Neural cell (in vitro differentiated cells): Measurements from ENCODE around the gene SLC6A3. TPM values are rescaled to one million over a fixed set of nuclear protein-coding genes. Genes with fewer than 3 reads are reported as not detected.

Experiments used
- H2AFZ ChIP-seq: fragments of 200-600, 300-800 bp; sonication (generic), shearing (Covaris generic); 2 replicates; pipeline ENCODE4 v1.6.0; 2014; ENCODE audit warnings: low read depth, mild to moderate bottlenecking, antibody characterized with exemption, low read length, moderate library complexity
- H3F3A ChIP-seq: fragments of 200-600 bp; shearing (Covaris generic); 2 replicates; pipeline ENCODE4 v1.6.1; 2016; ENCODE audit warnings: mild to moderate bottlenecking, moderate library complexity, mixed read lengths, antibody characterized with exemption, low read length; ENCODE audit not compliant: insufficient read depth, poor library complexity, severe bottlenecking
- H3K27ac ChIP-seq: fragments of 200-600, 300-800 bp; sonication (generic), shearing (Covaris generic); 2 replicates; pipeline ENCODE4 v1.5.1; 2014; ENCODE audit warnings: mild to moderate bottlenecking, low read length, moderate library complexity
- H3K27me3 ChIP-seq: fragments of 300-800, 200-600 bp; sonication (generic), shearing (Covaris generic); 2 replicates; pipeline ENCODE4 v1.6.0; 2014; ENCODE audit warnings: mild to moderate bottlenecking, low read depth, low read length, moderate library complexity; ENCODE audit not compliant: insufficient read depth
- H3K36me3 ChIP-seq: fragments of 300-800, 200-600 bp; sonication (generic), shearing (Covaris generic); 2 replicates; pipeline ENCODE4 v1.5.1; 2014; ENCODE audit warnings: mild to moderate bottlenecking, antibody characterized with exemption, low read length, moderate library complexity; ENCODE audit not compliant: insufficient read depth
- H3K4me2 ChIP-seq: fragments of 300-800, 200-600 bp; sonication (generic), shearing (Covaris generic); 2 replicates; pipeline ENCODE4 v1.6.0; 2014; ENCODE audit warnings: mild to moderate bottlenecking, low read length
- H3K4me3 ChIP-seq: fragments of 300-800, 200-600 bp; sonication (generic), shearing (Covaris generic); 2 replicates; pipeline ENCODE4 v1.5.1; 2014; ENCODE audit warnings: mild to moderate bottlenecking, low read length, moderate library complexity
- H3K79me2 ChIP-seq: fragments of 200-600 bp; shearing (Covaris generic); replicated peaks from 2 replicates; pipeline ENCODE4 v1.6.0; 2014; ENCODE audit warnings: mild to moderate bottlenecking, low read length, moderate library complexity; ENCODE audit not compliant: insufficient read depth
- H3K9ac ChIP-seq: fragments of 300-800, 200-600 bp; sonication (generic), shearing (Covaris generic); 2 replicates; pipeline ENCODE4 v1.6.1; 2016; ENCODE audit warnings: mild to moderate bottlenecking, low read length, mixed read lengths
- H3K9me2 ChIP-seq: fragments of 200-600 bp; shearing (Covaris generic); 2 replicates; pipeline ENCODE4 v1.6.1; 2016; ENCODE audit warnings: mild to moderate bottlenecking, low read length, mixed read lengths; ENCODE audit not compliant: insufficient read depth
- H3K9me3 ChIP-seq: fragments of 200-600, 300-800 bp; sonication (generic), shearing (Covaris generic); 2 replicates; pipeline ENCODE4 v1.6.1; 2016; ENCODE audit warnings: mild to moderate bottlenecking, mixed run types, low read length, moderate library complexity, mixed read lengths
- H4K20me1 ChIP-seq: fragments of 200-600 bp; shearing (Covaris generic); 2 replicates; pipeline ENCODE4 v1.6.1; 2016; ENCODE audit warnings: mild to moderate bottlenecking, mixed run types; ENCODE audit not compliant: insufficient read depth
- CTCF ChIP-seq: fragments of 450-650 bp; IDR thresholded peaks from 2 replicates; pipeline ENCODE4 v1.5.1; 2014; ENCODE audit warnings: antibody characterized with exemption, mild to moderate bottlenecking, moderate library complexity; ENCODE audit not compliant: poor library complexity, severe bottlenecking
- EP300 ChIP-seq: fragments of 450-650 bp; conservative IDR thresholded peaks from 2 replicates; pipeline ENCODE4 v1.6.1; 2014; ENCODE audit warnings: antibody characterized with exemption, mild to moderate bottlenecking, moderate library complexity; ENCODE audit not compliant: poor library complexity, severe bottlenecking
- EZH2 ChIP-seq: fragments of 200-600, 300-800 bp; shearing (Covaris generic), sonication (generic); IDR thresholded peaks from 2 replicates; pipeline ENCODE4 v1.6.1; 2014; ENCODE audit warnings: antibody characterized with exemption, low read length, borderline replicate concordance, mild to moderate bottlenecking; ENCODE audit not compliant: insufficient read depth, poor library complexity, severe bottlenecking
- MXI1 ChIP-seq: fragments of 450-650 bp; conservative IDR thresholded peaks from 2 replicates; pipeline ENCODE4 v1.6.1; 2014; ENCODE audit warnings: antibody characterized with exemption, mild to moderate bottlenecking; ENCODE audit not compliant: poor library complexity, severe bottlenecking
- POLR2AphosphoS5 ChIP-seq: IDR thresholded peaks from 2 replicates; pipeline ENCODE4 v1.6.1; 2012
- RAD21 ChIP-seq: fragments of 450-650 bp; conservative IDR thresholded peaks from 2 replicates; pipeline ENCODE4 v1.6.1; 2014; ENCODE audit warnings: antibody characterized with exemption, mild to moderate bottlenecking, moderate library complexity
- REST ChIP-seq: IDR thresholded peaks from 2 replicates; pipeline ENCODE4 v1.6.1; 2012; ENCODE audit warnings: borderline replicate concordance
- SMC3 ChIP-seq: fragments of 450-650 bp; conservative IDR thresholded peaks from 2 replicates; pipeline ENCODE4 v1.6.1; 2014; ENCODE audit warnings: antibody characterized with exemption, mild to moderate bottlenecking, moderate library complexity; ENCODE audit not compliant: poor library complexity
- TAF1 ChIP-seq: IDR thresholded peaks from 2 replicates; pipeline ENCODE4 v1.6.1; 2012; ENCODE audit warnings: low read depth
- polyA plus RNA-seq: library from polyadenylated mRNA; depleted of rRNA; stranded (reverse); fragments of >200 nt; gene quantifications from 2 replicates; pipeline ENCODE4 v1.2.3, GENCODE V29; 2014

Gene SLC6A3
- polyA plus RNA-seq, 1 donor from 2014 or later = 0.77 TPM

- Histone ChIP-seq H3K9ac (no peak overlapping the region), H3K9me3 (peaks cover 8% of the 10 kb centered on the region), H3K27ac (no peak overlapping the region), H2AFZ (no peak overlapping the region), H4K20me1 (no peaks in the 10 kb centered on the region), H3K9me2 (no peaks in the 10 kb centered on the region), H3K79me2 (no peaks in the 10 kb centered on the region), H3K4me3 (no peak overlapping the region), H3K36me3 (no peaks in the 10 kb centered on the region), H3K27me3 (peaks cover 11% of the 10 kb centered on the region), H3K4me2 (no peak overlapping the region), H3F3A (no peaks in the 10 kb centered on the region)
- TF ChIP-seq TAF1 = no peak
- no peak for TF ChIP-seq CTCF
- TF ChIP-seq EZH2 = no peak
- no peak for TF ChIP-seq REST
- no peak for TF ChIP-seq SMC3
- TF ChIP-seq RAD21 = no peak
- no peak for TF ChIP-seq MXI1
- no peak for TF ChIP-seq EP300
- no peak for TF ChIP-seq POLR2AphosphoS5
Observed at GRCh38 chr5:1380011-1380817, 65.0 kb downstream of the SLC6A3 start.

- H3K4me2 ChIP-seq = no peak overlapping the region
- no peaks in the 10 kb centered on the region for H3K9me2 ChIP-seq
- no peaks in the 10 kb centered on the region for H3F3A ChIP-seq
- no peak overlapping the region for H3K27ac ChIP-seq
- peaks cover 8% of the 10 kb centered on the region for H3K9me3 ChIP-seq
- peaks cover 6% of the 10 kb centered on the region for H3K27me3 ChIP-seq
- H3K79me2 ChIP-seq = no peaks in the 10 kb centered on the region
- H2AFZ ChIP-seq = no peak overlapping the region
- no peak for TF ChIP-seq REST
- TF ChIP-seq TAF1 = no peak
- TF ChIP-seq MXI1 = no peak
- no peak for TF ChIP-seq EZH2
- no peak for TF ChIP-seq CTCF
- no peak for TF ChIP-seq SMC3
- TF ChIP-seq EP300 = no peak
- no peak for TF ChIP-seq POLR2AphosphoS5
- no peak for TF ChIP-seq RAD21
- H3K4me3 ChIP-seq = no peak overlapping the region
- no peaks in the 10 kb centered on the region for H3K36me3 ChIP-seq
- no peak overlapping the region for H3K9ac ChIP-seq
- H4K20me1 ChIP-seq = no peaks in the 10 kb centered on the region
Observed at GRCh38 chr5:1378866-1379659, 66.2 kb downstream of the SLC6A3 start.
